AG04450 (cell line): Measurements from ENCODE around the gene PIP5K1B. TPM values are rescaled to one million over a fixed set of nuclear protein-coding genes. Genes with fewer than 3 reads are reported as not detected.

ENCODE experiments used
- CTCF ChIA-PET: fragments of 300-600, 350-600 bp; formaldehyde crosslinking; extraction: SDS; loops from one replicate; lab custom pipeline; 2022; ENCODE audit warnings: antibody characterized with exemption, inconsistent platforms; lab: Charles Lee
- POLR2A ChIA-PET: fragments of 350-600 bp; formaldehyde crosslinking; extraction: SDS; loops from one replicate; lab custom pipeline; 2021; ENCODE audit warnings: antibody characterized with exemption, inconsistent platforms; lab: Yijun Ruan, JAX
- DNase-seq: peaks from one replicate; pipeline ENCODE4 v3.0.0-alpha.2; 2011; ENCODE audit warnings: low read depth, low spot score
- H3K27ac ChIP-seq: one replicate; pipeline ENCODE4 v1.5.1; 2012; ENCODE audit warnings: low read depth, low read length, control low read depth
- H3K27me3 ChIP-seq: one replicate; pipeline ENCODE4 v1.6.0; 2012; ENCODE audit warnings: low read length; ENCODE audit not compliant: control insufficient read depth, insufficient read depth
- H3K4me3 ChIP-seq: 2 replicates; pipeline ENCODE4 v1.5.1; 2011; ENCODE audit warnings: mild to moderate bottlenecking, low read depth, low read length, control low read depth
- H3K9me3 ChIP-seq: 2 replicates; pipeline ENCODE4 v1.5.1; 2012; ENCODE audit warnings: low read length; ENCODE audit not compliant: control insufficient read depth, insufficient read depth
- CTCF ChIP-seq: IDR thresholded peaks from 2 replicates; pipeline ENCODE4 v1.5.1; 2011; ENCODE audit warnings: low read depth, low read length, control low read depth, inconsistent platforms
- polyA plus RNA-seq: library from polyadenylated mRNA; depleted of rRNA; stranded (reverse); fragments of >200 nt; gene quantifications from 2 replicates; pipeline ENCODE4 v1.2.3, GENCODE V29; 2011

Gene PIP5K1B
- polyA plus RNA-seq, 1 experiment, result not detected

DNA sequence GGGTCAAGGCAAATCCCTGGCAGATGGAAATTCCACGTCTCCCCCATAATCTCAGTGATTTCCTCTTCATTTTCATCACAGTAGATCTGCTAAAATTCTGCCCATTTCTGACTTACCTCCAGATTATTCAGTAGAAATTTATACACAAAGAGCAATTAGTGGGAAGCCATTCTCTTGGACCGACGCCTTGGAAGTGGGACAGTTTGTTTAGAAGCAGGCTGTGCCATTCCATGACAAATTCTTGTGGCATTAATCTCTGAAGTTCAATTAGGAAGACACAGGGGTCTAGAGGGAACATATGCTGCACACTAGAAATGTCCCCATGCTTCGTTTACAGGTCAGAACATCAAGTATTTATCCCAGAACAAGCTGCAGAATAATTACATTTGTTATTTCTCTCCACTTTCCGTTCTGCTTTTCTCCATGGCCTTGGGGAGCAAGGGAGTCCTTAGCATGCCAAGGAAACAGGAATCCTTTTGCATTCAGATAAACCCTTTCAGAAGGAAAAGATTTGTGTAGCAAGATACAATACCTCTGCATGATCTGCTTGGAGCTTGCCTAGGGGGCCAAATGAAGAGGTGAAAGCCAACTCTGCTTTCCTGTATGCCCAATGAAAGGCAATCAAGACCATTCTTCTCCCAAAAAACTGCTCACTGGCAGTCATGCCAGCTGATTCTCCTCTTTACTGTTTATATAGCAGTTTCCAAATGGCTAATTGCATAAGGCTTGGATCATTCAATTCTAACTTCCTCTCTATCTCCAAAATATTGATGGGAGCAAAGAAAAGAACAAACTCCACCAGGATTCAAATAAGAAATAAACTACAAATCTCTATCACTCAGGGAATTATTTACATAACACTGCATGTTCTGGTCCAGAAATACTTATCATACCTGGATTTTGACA lies 311.4 kb downstream of the PIP5K1B start:
- H3K4me3 ChIP-seq, result no peak overlapping the region
- TF ChIP-seq CTCF, result no peak
- H3K27me3 ChIP-seq, result peaks cover 2% of the 10 kb centered on the region
- POLR2A ChIA-PET, result no interaction called here
- peaks cover 6% of the 10 kb centered on the region; the same call in 1 of the 2 replicates for H3K9me3 ChIP-seq
- no peak for DNase-seq
- CTCF ChIA-PET, result no interaction called here
- no peak overlapping the region for H3K27ac ChIP-seq

DNA sequence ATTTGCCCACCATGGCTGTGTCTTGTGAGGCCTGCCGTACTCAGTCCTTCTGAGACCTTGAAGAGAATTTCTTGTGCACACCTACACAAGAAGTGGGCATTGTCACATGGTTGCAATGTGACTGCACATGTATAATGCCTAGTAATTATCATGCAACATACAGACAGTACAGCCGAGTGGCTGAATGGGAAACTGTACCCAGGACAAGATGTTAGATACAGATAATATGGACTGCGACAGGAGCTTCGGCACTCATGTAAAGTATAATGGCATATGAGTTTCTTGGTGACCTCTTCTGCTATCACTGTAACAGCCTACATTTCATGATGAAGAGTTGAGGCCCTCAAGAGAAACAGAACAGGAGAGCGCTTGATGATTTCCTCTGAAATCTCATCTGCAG lies 313.7 kb downstream of the PIP5K1B start:
- ChIA-PET CTCF (interaction anchor here (0.6 kb wide), 1 partner anchor 21 kb away, joined by 6 read pairs; no protein-coding TSS in a partner anchor), POLR2A (no interaction called here)
- TF ChIP-seq CTCF, result no peak
- Histone ChIP-seq H3K27me3 (peaks cover 4% of the 10 kb centered on the region), H3K27ac (no peak overlapping the region), H3K4me3 (no peak overlapping the region), H3K9me3 (no peaks in the 10 kb centered on the region; the same call in 1 of the 2 replicates)
- DNase-seq, result no peak

DNA sequence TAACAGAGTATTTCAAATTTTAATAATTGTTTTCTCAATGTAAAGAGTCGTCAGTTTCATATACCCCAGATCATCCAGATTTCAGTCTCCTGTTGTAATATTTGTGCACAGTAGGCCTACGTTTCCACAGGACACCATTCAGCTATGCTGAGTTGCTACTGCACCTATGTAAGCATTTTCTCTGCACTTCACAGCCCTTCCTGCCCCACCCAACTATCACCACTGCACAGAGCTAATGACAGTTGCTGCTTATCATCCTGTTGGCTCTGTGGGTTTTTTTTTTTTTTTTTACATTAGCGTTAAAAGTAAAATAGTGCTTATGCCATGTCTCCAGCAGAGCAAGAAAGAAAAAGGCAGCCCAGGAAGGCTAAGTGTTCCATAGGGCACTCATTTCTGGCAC lies 314.8 kb downstream of the PIP5K1B start:
- DNase-seq, result no peak
- CTCF ChIA-PET, result interaction anchor here (1.0 to 1.5 kb wide), 2 partner anchors 14 to 21 kb away, joined by 3 to 4 read pairs; no protein-coding TSS in a partner anchor

GRCh38 chr9:69020301-69021145 lies 315.5 kb downstream of the PIP5K1B start:
- no peak for DNase-seq
- Histone ChIP-seq H3K4me3 (no peak overlapping the region), H3K9me3 (no peaks in the 10 kb centered on the region), H3K27ac (no peak overlapping the region), H3K27me3 (peaks cover 10% of the 10 kb centered on the region)
- no peak for TF ChIP-seq CTCF
- ChIA-PET POLR2A (no interaction called here), CTCF (interaction anchor here (0.6 to 1.5 kb wide), 2 partner anchors 18 to 21 kb away, joined by 3 read pairs; no protein-coding TSS in a partner anchor)

More for the DNA sequence above, 314.8 kb downstream of the PIP5K1B start:
- Histone ChIP-seq H3K27ac (no peak overlapping the region), H3K4me3 (no peak overlapping the region), H3K9me3 (no peaks in the 10 kb centered on the region), H3K27me3 (peaks cover 10% of the 10 kb centered on the region)
- TF ChIP-seq CTCF, result no peak
- POLR2A ChIA-PET, result no interaction called here
